ENCODE measurements around the gene TMEM254.
"Not testable (repeated sequence)": the region's sequence is repeated elsewhere in the genome, so short reads cannot be mapped to it uniquely, and the experiment has no call there.

The TMEM254 gene

GRCh38 chr10:80077869-80078447, 507 bp upstream of the TMEM254 start:
- DNase-seq: no peak

- no peak for DNase-seq
Observed at GRCh38 chr10:80079312-80079719, 851 bp downstream of the TMEM254 start.

GRCh38 chr10:80081026-80081425, 2.6 kb downstream of the TMEM254 start:
- no peak for DNase-seq

- DNase-seq: no peak
Observed at GRCh38 chr10:80081801-80082750, 3.6 kb downstream of the TMEM254 start.

- DNase-seq: peak; percentile 43
Observed at GRCh38 chr10:80090121-80090520, 11.7 kb downstream of the TMEM254 start.

GRCh38 chr10:80094231-80094630, 15.8 kb downstream of the TMEM254 start:
- no peak for DNase-seq

GRCh38 chr10:80098272-80098671, 19.8 kb downstream of the TMEM254 start:
- DNase-seq: not testable (repeated sequence)

- DNase-seq: not testable (repeated sequence)
Observed at GRCh38 chr10:80099295-80099694, 20.8 kb downstream of the TMEM254 start.

- no peak for DNase-seq
Observed at GRCh38 chr10:80100116-80100515, 21.7 kb downstream of the TMEM254 start.

- no peak for DNase-seq
Observed at GRCh38 chr10:80100861-80101695, 22.6 kb downstream of the TMEM254 start.

- DNase-seq: no peak
Observed at GRCh38 chr10:80104066-80104926, 25.8 kb downstream of the TMEM254 start.

- DNase-seq: no peak
Observed at GRCh38 chr10:80108576-80109239, 30.2 kb downstream of the TMEM254 start.

- DNase-seq: no peak
Observed at GRCh38 chr10:80110986-80111385, 32.5 kb downstream of the TMEM254 start.

GRCh38 chr10:80118669-80119068, 40.2 kb downstream of the TMEM254 start:
- no peak for DNase-seq

GRCh38 chr10:80122110-80122710, 43.7 kb downstream of the TMEM254 start:
- no peak for DNase-seq

- no peak for DNase-seq
Observed at GRCh38 chr10:80122746-80123145, 44.3 kb downstream of the TMEM254 start.

GRCh38 chr10:80126876-80127275, 48.4 kb downstream of the TMEM254 start:
- DNase-seq: no peak

GRCh38 chr10:80131499-80131901, 53.0 kb downstream of the TMEM254 start:
- no peak for DNase-seq

- DNase-seq: no peak
Observed at GRCh38 chr10:80132299-80133139, 54.1 kb downstream of the TMEM254 start, which contains the start of gene PLAC9. Gene PLAC9, plus strand, starts transcription at chr10:80132730. Its CDS starts 33 bp downstream, at chr10:80132763.

- DNase-seq: no peak
Observed at GRCh38 chr10:80133206-80133605, 54.7 kb downstream of the TMEM254 start.

Data from NCI-H2029 (cell line).